Upper lobe of right lung (tissue), 1 donor: ENCODE measurements around the gene KIF1A. TPM values are rescaled to one million over a fixed set of nuclear protein-coding genes. Genes with fewer than 3 reads are reported as not detected.

ENCODE experiments used
- ATAC-seq: fragments of 200-7000 bp; cut with Tn5 transposase; one replicate; pipeline ENCODE4 v1.9.1; 2020; ENCODE audit warnings: mild to moderate bottlenecking, moderate library complexity
- DNase-seq: peaks from one replicate; pipeline ENCODE4 v3.0.0-alpha.2; 2020
- H3K27ac ChIP-seq: fragments of 200-600 bp; one replicate; pipeline ENCODE4 v1.8.0; 2022
- H3K27me3 ChIP-seq: fragments of 200-600 bp; one replicate; pipeline ENCODE4 v1.8.0; 2022; ENCODE audit warnings: mild to moderate bottlenecking
- H3K36me3 ChIP-seq: fragments of 200-600 bp; one replicate; pipeline ENCODE4 v1.8.0; 2022
- H3K4me1 ChIP-seq: fragments of 200-600 bp; one replicate; pipeline ENCODE4 v1.8.0; 2022
- H3K4me3 ChIP-seq: fragments of 200-600 bp; one replicate; pipeline ENCODE4 v1.8.0; 2022; ENCODE audit warnings: mild to moderate bottlenecking
- H3K9me3 ChIP-seq: fragments of 200-600 bp; one replicate; pipeline ENCODE4 v1.8.0; 2022
- intact Hi-C: fragments of 100-400 bp; cut with DNase I; formaldehyde crosslinking; loops from one replicate; pipeline ENCODE4 v1.11.0; 2022
- total RNA-seq: library from RNA; stranded (reverse); fragmentation: NEBNext Ultra II Directional; extraction: Animal tissue kit (Norgen Biotek cat#: 25700); gene quantifications from one replicate; pipeline ENCODE4 v1.2.1, GENCODE V29; 2021
- TF ChIP-seq, protein P1 (sequence below): fragments of 200-600 bp; IDR thresholded peaks from one replicate; pipeline ENCODE4 v1.8.0; 2022; ENCODE audit warnings: antibody characterized with exemption
- donor health status: DM: no; HTN: yes; CAD: no; lungs with severe emphysema.

KIF1A gene
- total RNA-seq, 1 donor from 2014 or later = 0.81 TPM

DNA sequence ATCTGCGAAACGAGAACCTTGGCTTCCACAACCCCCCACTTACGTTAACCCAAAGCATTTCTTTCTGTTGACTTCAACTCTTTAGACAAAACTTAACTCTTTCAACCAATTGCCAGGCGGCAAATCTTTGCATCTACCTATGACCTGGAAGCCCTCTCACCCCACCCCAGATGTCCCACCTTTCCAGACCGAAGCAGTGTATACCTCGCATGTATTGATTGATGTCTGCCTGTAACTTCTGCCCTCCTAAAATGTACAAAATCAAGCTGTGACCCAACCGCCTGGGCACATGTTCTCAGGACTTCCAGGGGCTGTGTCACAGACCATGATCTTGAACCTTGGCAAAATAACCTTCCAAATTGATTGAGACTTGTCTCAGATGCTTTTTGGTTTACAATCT is 149.6 kb downstream of the KIF1A start:
- H3K4me3 ChIP-seq = no peak overlapping the region
- H3K4me1 ChIP-seq = no peaks in the 10 kb centered on the region
- no peak overlapping the region for H3K27ac ChIP-seq
- TF ChIP-seq, protein P1, sequence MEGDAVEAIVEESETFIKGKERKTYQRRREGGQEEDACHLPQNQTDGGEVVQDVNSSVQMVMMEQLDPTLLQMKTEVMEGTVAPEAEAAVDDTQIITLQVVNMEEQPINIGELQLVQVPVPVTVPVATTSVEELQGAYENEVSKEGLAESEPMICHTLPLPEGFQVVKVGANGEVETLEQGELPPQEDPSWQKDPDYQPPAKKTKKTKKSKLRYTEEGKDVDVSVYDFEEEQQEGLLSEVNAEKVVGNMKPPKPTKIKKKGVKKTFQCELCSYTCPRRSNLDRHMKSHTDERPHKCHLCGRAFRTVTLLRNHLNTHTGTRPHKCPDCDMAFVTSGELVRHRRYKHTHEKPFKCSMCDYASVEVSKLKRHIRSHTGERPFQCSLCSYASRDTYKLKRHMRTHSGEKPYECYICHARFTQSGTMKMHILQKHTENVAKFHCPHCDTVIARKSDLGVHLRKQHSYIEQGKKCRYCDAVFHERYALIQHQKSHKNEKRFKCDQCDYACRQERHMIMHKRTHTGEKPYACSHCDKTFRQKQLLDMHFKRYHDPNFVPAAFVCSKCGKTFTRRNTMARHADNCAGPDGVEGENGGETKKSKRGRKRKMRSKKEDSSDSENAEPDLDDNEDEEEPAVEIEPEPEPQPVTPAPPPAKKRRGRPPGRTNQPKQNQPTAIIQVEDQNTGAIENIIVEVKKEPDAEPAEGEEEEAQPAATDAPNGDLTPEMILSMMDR = no peak
- ATAC-seq (no peak), DNase-seq (no peak)
- H3K36me3 ChIP-seq = no peaks in the 10 kb centered on the region
- H3K27me3 ChIP-seq = peaks cover 27% of the 10 kb centered on the region
- no peaks in the 10 kb centered on the region for H3K9me3 ChIP-seq
- intact Hi-C loops = no loop called here

- no peak for ATAC-seq
- Histone ChIP-seq H3K9me3 (no peaks in the 10 kb centered on the region), H3K27ac (no peak overlapping the region), H3K27me3 (no peaks in the 10 kb centered on the region), H3K4me1 (no peaks in the 10 kb centered on the region), H3K36me3 (no peaks in the 10 kb centered on the region), H3K4me3 (no peak overlapping the region)
- intact Hi-C loops = no loop called here
- DNase-seq = no peak
- TF ChIP-seq, protein P1 = no peak
Observed at GRCh38 chr2:240664622-240665021, 155.4 kb downstream of the KIF1A start.

Other genes starting within 250 kb of the KIF1A start
- gene CAPN10, start 233.5 kb downstream of the KIF1A start, total RNA-seq = 31.8 TPM
- 3.4 TPM for gene GPR35, start 194.7 kb downstream of the KIF1A start, total RNA-seq
- gene AQP12B, start 137.3 kb downstream of the KIF1A start, total RNA-seq = not detected
- not detected for gene AQP12A, start 128.4 kb downstream of the KIF1A start, total RNA-seq
- not detected for gene AGXT, start 48.6 kb upstream of the KIF1A start, total RNA-seq
- 22.2 TPM for gene MAB21L4, start 75.9 kb upstream of the KIF1A start, total RNA-seq
- 0.26 TPM for gene CROCC2, start 86.1 kb upstream of the KIF1A start, total RNA-seq
- gene SNED1, start 178.4 kb upstream of the KIF1A start, total RNA-seq = 38.4 TPM